Chondrocyte (in vitro differentiated cells): ENCODE data around the gene GPR89A. TPM values are rescaled to one million over a fixed set of nuclear protein-coding genes. Genes with fewer than 3 reads are reported as not detected.

Source experiments
- DNase-seq: peaks from one replicate; pipeline ENCODE4 v3.0.0; 2021; ENCODE audit warnings: mixed read lengths, low spot score
- H3K27ac Mint-ChIP-seq: one replicate; pipeline ENCODE4 v1.8.0; 2021; ENCODE audit warnings: mild to moderate bottlenecking, moderate library complexity, mixed read lengths; ENCODE audit not compliant: unreplicated experiment
- H3K27me3 Mint-ChIP-seq: 2 replicates; pipeline ENCODE4 v1.8.0; 2021; ENCODE audit warnings: low read depth, mixed read lengths
- H3K36me3 Mint-ChIP-seq: 2 replicates; pipeline ENCODE4 v1.8.0; 2021; ENCODE audit warnings: low read depth, mixed read lengths
- H3K4me1 Mint-ChIP-seq: 2 replicates; pipeline ENCODE4 v1.8.0; 2021; ENCODE audit warnings: low read depth, mild to moderate bottlenecking, mixed read lengths
- H3K4me3 Mint-ChIP-seq: one replicate; pipeline ENCODE4 v1.8.0; 2021; ENCODE audit warnings: mild to moderate bottlenecking, moderate library complexity, mixed read lengths; ENCODE audit not compliant: unreplicated experiment
- H3K9me3 Mint-ChIP-seq: 2 replicates; pipeline ENCODE4 v1.8.0; 2021; ENCODE audit warnings: low read depth, mixed read lengths
- CTCF ChIP-seq: fragments of 200-600 bp; sonication (generic); IDR thresholded peaks from 2 replicates; pipeline ENCODE4 v1.5.0; 2021; ENCODE audit warnings: antibody characterized with exemption, mild to moderate bottlenecking, moderate library complexity
- total RNA-seq: library from RNA; stranded (reverse); gene quantifications from 3 replicates; pipeline ENCODE4 v1.2.1, GENCODE V29; 2021

Gene GPR89A
- total RNA-seq, 1 donor from 2014 or later = 17.6 TPM

DNA sequence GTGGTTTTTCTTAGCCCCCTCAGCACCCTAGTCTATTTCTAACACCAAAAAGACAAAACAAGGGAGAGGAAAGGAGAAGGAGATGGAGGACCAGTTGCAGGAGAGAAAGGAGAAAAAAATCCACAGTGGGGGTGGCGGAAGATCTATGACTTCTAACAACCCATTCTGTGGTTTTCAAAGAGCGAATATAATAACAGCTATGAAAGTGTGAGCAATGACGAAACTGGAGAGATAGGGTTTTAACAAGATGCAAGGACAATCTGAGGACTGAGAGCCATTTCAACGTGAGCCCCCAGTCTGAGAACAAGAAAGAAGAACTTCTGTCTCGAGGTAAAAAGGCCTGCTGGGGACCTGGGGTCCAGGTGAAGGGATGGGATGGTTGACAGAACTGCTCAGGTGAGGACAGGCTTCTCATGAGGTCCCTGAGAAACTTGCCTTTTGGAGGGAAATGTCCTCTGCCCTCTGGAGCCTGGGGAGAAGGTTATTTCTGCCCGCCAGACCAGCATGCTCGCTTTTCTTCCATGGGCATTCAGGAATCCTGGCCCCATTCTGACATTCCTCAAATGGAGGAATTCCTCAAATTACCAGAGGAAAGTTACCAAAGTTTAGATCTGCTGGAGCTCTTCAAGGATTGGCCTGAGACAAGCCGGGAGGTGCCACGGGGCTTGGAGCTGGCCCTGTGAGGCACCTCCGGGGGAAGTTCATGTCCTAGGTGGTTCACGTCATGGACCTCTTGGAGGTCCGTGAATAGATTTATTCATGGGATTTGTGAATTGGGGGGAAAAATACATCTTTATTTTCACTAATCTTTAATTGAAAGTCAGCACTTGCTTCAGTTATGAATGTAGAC, 111.7 kb downstream of the GPR89A start, which contains the start of gene CD160:
Gene CD160, plus strand, starts transcription at position 270 of the 850 bp plus-strand sequence. CDS start 8,829 bp downstream, outside the sequence.
- Mint-ChIP-seq H3K36me3 (no peaks in the 10 kb centered on the region), H3K27me3 (no peaks in the 10 kb centered on the region), H3K27ac (no peak within 1 kb of the TSS), H3K9me3 (no peaks in the 10 kb centered on the region), H3K4me3 (no peak within 1 kb of the TSS), H3K4me1 (peaks cover 25% of the 10 kb centered on the region)
- TF ChIP-seq CTCF = no peak
- DNase-seq = no peak

Other genes starting within 250 kb of the GPR89A start
- gene NBPF20, start 182.4 kb upstream of the GPR89A start, total RNA-seq = 2.7 to 5.7 TPM (median 3.4 TPM) in 3 replicates
- 0.38 to 1.1 TPM (median 0.50 TPM) in 3 replicates for gene PDZK1, start 99.4 kb downstream of the GPR89A start, total RNA-seq
- gene CD160, start 111.5 kb downstream of the GPR89A start, total RNA-seq = not detected in 3 replicates
- 12.7 to 16.4 TPM (median 13.0 TPM) in 3 replicates for gene RNF115, start 216.1 kb downstream of the GPR89A start, total RNA-seq
- gene POLR3C, start 216.2 kb downstream of the GPR89A start, total RNA-seq = 28.3 to 31.3 TPM (median 30.7 TPM) in 3 replicates
- 3.8 to 7.3 TPM (median 6.5 TPM) in 3 replicates for gene NUDT17, start 237.6 kb downstream of the GPR89A start, total RNA-seq